ENCODE measurements around the gene LAMC1. TPM values are rescaled to one million over a fixed set of nuclear protein-coding genes. Genes with fewer than 3 reads are reported as not detected.

The LAMC1 gene
- total RNA-seq, result 598 and 810 TPM in 2 replicates

DNA sequence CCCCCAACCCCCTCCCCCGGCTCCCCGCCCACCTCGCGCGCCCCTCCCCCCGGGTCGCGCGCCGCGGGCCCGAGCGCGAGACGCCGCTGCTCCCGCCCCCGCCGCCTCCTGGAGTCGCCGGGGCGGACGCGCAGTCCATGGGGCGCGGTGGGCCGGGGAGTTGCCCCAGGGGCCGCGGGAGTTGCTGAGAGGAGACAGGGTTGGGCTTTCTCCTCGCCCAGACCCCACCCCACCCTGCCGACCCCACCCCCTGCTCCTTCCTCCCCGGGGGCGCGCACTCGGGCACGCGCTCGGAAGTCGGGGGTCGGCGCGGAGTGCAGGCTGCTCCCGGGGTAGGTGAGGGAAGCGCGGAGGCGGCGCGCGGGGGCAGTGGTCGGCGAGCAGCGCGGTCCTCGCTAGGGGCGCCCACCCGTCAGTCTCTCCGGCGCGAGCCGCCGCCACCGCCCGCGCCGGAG, at the start of gene LAMC1:
Gene LAMC1 (plus strand): TSS at position 275 of the 455 bp plus-strand sequence. CDS start 297 bp downstream, outside the sequence.

DNA sequence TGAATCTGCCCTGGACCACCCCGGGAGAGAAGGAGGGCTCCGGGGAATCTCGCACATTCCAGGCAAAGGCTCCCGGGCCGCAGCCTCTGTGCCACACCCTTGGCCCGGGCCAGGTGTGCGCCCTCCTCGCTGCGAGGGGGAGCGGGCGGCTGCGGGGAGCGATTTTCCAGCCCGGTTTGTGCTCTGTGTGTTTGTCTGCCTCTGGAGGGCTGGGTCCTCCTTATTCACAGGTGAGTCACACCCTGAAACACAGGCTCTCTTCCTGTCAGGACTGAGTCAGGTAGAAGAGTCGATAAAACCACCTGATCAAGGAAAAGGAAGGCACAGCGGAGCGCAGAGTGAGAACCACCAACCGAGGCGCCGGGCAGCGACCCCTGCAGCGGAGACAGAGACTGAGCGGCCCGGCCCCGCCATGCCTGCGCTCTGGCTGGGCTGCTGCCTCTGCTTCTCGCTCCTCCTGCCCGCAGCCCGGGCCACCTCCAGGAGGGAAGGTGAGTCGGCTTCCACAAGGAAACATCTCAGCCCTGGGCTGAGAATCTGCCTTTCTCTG, 162.8 kb downstream of the LAMC1 start, which contains the start of gene LAMC2:
Gene LAMC2 (plus strand): TSS at position 324 of the 550 bp plus-strand sequence. CDS start 89 bp downstream, at position 413.

Small RNA genes within 50 kb of the gene (small RNA-seq; reads per million reads assigned to genes)
- gene RNU6-41P, result not detected

Other genes with a start within 250 kb of the LAMC1 start
- 1.4 and 5.1 TPM in 2 replicates for gene NPL, start 233.6 kb upstream of the LAMC1 start, total RNA-seq
- 120 and 197 TPM in 2 replicates for gene DHX9, start 184.1 kb upstream of the LAMC1 start, total RNA-seq
- gene SHCBP1L, start 70.3 kb upstream of the LAMC1 start, total RNA-seq, result not detected in 2 replicates
- 4.7 and 6.6 TPM in 2 replicates for gene LAMC2, start 162.8 kb downstream of the LAMC1 start, total RNA-seq